HG02970 (cell line): ENCODE data around the gene PPIAL4G.
"Not testable (repeated sequence)": the region's sequence is repeated elsewhere in the genome, so short reads cannot be mapped to it uniquely, and the experiment has no call there.

ENCODE experiments used
- ATAC-seq: cut with Tn5 transposase; IDR thresholded peaks from one replicate; pipeline ENCODE4 v1.9.1; 2021; ENCODE audit warnings: mild to moderate bottlenecking, moderate library complexity, moderate number of reproducible peaks; ENCODE audit not compliant: unreplicated experiment, low FRiP score

Gene PPIAL4G

DNA sequence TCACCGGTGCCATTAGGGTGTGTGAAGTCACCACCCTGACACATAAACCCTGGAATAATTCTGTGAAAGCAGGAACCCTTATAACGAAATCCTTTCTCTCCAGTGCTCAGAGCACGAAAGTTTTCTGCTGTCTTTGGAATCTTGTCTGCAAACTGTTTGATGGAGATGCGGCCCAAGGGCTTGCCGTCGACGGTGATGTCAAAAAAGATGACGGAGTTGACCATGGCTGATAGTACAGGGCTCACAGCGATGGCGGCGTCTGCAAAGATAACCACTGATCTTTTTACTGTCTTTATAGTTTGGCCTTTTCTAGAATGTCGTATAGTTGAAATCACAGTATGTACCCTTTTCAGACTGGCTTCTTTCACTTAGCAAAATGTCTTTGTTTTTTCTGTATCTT lies at the start of gene PPIAL4G:
TSS of gene PPIAL4G (minus strand) at position 274 of the 400 bp plus-strand sequence. CDS start at position 224, 50 bp downstream.
- ATAC-seq, result not testable (repeated sequence)

DNA sequence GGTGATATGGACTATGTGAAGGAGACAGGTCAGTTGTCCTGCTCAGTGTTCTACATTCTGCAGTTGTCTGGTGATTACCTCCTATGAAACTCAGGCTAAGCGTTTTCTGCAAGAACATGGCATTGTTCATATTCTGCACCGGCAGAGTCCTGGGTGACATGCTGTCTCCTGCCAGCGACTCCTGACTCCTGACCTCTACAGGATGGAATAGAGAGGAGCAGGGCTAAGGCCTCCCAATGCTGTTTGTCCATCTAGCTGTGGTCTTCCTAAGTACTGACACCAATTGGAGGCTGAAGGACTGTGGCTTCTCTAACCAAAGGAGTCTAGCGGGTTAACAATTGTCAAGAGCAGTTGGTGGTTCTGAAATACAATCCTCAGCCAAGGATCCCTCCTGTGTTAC lies 49.1 kb upstream of the PPIAL4G start:
- ATAC-seq, result not testable (repeated sequence)

DNA sequence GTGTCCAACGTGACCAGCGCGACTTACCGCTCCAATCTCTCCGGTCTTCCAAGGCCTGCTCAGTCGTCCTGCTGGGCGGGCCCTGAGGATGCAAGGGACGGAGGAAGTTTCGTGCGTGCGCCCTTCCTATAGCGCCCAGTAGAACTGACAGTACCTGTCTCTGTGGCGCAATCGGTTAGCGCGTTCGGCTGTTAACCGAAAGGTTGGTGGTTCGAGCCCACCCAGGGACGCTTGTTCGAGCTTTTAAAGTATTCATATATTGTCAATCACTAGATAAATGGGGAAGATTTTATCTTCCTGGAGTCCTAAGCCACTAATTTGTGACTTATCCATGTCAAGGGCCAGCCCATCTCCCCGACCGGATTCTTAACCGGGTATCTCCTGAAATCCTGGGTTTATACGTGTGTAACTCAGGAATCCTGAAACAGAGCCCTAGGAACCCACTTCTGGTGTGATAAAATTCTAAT lies 46.0 kb upstream of the PPIAL4G start:
- ATAC-seq, result not testable (repeated sequence)

DNA sequence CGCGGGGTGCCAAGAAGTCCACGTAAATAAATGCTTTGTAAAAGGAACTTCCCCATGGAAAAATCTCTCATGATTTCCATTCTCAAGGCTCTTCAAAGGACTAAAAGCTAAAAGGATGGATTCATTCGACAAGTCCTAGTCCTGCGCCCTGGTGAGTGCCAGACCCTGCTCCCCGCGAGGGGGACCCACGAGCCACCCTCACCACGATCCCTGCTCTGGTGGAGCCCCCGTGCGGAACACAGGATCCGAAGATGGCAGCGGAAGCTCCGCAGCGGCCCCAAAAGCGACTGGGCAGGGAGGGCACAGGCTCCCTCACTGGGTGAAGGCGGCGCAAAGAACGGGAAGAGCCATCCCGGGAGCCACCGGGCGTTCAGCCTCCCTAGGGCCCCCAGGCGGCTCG lies 45.5 kb upstream of the PPIAL4G start:
- not testable (repeated sequence) for ATAC-seq

DNA sequence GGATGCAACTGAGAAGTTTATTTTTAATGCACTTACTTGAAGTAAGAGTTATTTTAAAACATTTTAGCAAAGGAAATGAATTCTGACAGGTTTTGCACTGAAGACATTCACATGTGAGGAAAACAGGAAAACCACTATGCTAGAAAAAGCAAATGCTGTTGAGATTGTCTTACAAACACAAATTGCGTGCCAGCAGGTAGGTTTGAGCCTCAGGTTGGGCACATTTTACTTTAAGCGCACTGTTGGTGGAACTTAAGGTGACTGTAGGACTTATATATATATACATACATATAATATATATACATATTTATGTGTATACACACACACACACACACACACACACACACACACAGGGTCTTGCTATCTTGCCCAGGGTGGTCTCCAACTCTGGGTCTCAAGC lies 43.5 kb upstream of the PPIAL4G start:
- ATAC-seq, result not testable (repeated sequence)

DNA sequence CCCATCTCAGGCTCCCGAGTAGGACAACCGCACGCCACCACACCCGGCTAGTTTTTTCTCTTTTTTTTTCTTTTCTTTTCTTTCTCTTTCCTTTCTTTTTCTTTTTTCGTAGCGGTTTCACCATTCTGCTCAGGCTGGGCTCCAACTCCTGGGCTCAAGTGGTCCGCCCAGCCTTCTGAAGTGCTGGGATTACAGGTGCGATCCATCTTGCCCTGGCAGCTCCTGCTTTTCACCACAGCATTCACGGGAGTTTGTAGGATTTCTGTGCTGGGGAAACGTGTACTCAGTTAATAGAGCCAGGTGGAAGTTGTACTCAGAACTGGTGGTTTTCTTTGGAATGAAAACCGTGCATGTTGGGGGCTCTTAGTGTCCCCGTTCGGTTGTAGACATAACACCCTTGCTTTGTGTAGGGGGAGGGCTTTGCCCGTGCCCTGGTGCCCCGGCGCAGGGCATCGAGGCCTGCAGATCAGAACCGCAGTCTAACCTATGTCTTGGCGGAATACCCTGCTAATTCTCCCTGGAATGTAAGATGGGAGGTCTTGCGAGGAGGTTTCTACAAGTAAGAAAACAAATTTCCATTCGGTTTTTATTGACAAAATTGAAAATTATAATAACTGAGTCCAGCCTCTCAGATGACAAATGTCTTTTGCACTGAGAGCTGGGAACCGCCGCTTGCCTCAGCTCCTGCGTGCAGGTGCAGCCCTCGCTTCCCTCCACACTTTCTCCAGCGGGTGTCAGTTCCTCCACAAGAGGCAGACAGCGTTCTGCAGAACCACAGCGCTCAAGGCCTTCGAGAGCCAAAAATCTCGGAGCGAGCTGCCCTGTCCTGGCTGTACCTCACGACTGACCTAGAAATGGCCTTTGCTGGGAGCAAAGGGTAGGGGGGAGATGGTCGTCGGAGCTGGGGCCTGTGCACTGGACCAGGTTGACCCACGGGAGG lies 40.4 kb upstream of the PPIAL4G start:
- ATAC-seq, result peak; percentile 30

DNA sequence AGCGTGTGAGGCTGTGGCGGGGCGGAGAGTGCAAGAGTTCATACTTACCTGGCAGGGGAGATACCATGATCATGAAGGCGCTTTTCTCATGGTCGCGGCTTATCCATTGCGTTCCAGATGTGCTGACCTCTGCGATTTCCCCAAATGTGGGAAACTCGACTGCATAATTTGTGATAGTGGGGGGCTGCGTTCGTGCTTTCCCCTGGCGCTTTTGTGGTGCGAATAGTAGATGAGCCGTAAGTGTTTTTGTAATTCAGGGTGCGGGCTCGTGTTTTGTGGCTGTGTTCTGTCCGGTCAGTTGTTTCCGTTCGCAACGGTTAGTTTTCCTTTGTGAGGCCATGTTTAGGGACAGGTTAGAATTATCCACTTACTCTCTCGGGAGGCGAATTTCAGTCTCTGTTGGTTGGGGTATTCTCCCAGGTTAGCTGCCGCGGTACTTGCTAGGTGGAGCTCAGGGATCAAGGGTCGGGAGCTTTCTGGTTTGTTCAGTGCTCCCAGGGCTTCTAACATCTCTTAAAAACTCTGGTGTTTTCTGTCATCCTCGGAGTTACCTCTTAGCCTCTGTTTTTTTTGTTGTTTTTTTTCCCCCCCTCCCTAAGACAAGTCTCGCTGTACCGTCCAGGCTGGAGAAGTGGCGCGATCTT lies 39.6 kb upstream of the PPIAL4G start:
- peak; percentile 77 for ATAC-seq

DNA sequence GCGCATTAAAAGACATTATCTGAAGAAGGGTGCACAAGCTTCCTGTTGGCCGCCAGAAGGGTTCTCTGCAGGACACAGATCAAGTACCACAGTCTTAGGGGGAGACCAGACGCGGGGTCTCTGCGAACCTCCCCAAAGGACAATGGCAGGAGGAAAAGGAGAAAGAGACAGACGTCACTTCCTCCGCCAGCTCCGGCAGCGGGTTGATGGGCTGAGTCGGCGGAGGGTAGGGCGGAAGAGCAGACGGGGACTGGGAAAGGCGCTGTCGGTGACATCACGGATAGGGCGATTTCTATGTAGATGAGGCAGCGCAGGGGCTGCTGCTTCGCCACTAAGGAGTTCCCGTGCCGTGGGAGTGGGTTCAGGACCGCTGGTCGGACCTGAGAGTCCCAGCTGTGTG lies 39.0 kb upstream of the PPIAL4G start:
- ATAC-seq, result not testable (repeated sequence)

DNA sequence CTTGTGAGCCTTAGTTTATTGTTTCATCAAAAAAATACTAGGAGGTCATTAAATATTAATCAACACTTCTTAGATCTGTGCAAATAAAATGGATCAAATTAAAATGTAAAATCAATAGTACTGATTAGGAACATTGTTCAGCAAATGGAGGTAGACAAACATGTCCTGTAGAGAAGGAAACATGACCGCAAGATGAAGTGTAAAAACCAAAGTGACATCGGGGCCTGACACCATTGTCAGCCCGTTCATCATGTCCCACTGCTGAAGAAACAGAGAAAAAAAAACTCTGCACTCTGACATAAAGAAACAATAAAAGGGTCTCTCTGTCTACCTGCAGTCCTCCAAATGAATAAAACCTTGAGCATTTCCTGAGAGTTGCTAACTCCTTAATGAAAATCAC lies 31.2 kb upstream of the PPIAL4G start:
- ATAC-seq, result not testable (repeated sequence)

DNA sequence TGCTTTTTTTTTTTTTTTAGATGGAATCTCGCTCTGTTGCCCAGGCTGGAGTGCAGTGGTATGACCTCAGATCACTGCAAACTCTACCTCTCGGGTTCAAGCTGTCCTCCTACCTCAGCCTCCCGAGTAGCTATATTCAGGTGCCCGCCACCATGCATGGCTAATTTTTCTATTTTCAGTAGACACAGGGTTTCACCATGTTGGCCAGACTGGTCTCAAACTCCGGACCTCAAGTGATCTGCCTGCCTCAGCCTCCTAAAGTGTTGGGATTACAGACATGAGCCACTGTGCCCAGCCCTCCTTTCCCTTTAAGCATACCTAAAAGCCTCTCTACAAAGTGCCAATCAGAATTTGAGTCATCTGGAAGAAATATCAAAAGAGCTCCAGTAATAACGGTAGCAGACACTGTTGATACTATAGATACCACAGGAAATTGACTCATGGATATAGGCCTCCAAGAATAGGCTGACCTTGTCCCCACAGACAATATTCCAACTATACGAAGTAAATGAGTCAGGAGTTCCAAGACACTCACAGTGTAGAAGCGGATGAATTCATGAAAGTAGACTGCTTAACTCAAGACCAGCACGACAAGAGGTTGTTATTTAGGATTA lies 29.6 kb upstream of the PPIAL4G start:
- ATAC-seq, result not testable (repeated sequence)

DNA sequence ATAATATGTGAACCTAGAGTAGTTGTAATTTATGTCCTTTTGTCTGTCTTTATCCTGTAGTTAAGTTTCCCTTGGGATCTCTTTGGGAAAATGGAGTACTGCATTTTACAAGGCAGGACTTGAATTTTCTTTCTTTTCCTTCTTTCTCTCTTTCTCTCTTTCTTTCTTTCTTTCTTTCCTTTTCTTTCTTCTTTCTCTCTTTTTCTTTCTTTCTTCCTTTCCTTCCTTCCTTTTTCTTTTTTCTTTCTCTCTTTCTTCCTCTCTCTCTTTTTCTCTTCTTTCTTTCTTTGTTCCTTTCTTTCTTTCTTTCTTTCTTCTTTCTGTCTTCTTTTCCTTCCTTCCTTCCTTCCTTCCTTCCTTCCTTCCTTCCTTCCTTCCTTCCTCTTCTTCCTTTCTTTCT lies 10.8 kb upstream of the PPIAL4G start:
- not testable (repeated sequence) for ATAC-seq

DNA sequence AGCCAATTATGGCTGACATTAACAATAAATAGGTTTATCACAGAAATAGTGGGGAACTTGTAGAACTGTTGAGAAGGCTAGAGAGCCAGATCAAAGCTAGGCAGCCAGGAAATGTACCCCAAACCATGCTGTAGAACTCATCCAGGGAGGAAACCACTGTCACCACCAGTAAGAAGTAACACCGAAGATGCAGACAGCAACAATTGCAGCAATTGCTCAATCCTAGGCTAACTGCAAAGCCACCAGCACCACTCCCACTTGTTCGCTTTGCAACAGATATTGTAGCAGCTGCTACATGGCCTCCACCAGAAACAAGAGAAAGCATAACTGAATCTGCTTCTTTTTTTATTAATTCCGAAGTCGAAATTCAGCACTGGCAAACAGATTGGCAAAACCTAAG lies 2.0 kb downstream of the PPIAL4G start:
- not testable (repeated sequence) for ATAC-seq

DNA sequence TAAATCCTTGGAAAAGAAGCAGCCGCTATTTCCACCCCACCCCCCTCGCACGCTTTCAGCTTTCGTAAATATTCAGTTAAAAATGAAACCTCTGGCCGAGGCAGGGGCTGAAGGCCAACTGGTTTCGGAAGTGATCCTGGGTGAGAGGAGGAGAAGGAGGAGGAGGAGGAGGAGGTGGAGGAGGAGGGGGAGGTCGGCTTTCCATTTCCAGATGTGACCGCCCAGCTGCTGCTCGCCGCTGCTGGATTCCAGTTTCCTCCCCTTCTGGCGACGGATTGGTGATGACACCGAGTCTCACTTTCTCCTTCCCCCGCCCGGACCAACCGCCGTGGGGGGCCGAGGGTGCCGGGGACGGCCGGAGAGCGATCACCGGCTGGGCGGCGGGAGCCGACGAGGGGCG lies 23.4 kb downstream of the PPIAL4G start:
- ATAC-seq, result not testable (repeated sequence)

DNA sequence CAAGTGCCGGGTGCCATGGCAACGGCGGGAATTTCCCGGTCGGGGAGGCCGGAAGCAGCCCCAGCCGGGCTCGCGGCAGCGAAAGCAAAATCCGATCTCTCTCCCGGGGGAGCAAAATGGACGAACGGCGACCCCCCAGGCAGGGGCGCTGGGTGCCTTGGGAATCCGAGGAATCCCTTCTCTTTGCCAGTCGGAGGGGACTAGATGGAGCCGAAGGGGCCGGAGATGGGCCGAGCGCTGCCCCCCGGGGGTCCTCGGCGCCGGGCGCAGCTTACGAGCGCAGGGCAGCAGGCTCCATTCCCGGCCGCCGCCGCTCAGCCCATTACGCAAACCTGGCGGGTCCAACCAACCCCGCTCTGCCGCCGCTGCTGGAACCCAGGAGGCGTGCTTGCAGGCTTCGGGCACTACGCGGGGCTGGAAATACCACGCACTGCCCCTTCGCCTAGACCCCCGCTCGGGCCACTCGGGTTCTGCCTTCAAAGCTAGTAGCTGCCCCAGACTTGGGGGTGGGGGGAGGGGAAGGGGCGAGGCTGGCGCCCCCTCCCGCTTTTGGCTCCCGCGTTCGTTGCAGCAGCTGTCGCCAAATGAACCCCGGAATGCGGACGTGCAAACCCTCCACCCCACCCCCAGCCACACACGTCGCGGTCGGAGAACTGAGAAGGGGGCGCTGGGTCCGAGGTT lies 24.1 kb downstream of the PPIAL4G start:
- not testable (repeated sequence) for ATAC-seq

DNA sequence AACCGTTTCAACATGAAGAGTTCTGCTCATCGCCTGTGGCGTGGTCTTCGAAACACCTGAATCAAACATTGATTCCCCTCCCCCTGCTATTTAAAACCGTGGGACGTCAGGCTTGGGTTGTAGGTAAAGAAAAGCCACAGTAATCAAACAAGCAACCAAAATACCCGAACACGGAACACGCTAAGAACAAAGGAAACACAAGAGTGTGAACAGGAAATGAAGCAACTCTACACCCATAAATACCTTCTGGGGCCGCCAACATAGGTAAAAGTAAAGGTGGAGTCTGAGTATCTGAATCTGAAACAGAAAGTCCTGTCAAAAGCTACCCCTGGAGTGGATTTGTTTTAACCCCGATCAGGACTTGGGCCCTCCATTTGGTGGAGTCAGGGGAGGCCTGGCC lies 24.7 kb downstream of the PPIAL4G start:
- ATAC-seq, result not testable (repeated sequence)

DNA sequence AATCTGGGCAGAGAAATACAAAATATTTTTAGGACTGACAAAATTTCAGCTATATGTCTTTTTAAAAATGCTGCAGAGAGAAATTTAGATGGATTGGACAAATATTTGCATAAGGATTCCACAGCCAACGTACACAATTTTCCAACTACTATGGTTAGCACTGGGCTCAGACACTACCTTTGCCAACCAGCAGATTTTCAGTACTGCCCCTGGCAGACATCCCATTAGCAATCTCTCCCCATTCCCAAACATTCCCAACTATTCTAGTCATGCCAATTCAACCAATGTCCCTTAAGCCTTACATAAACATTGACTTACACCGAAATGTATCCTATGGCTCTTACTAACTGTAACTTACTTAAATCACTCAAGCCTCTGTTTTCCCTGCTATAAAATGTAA lies 30.3 kb downstream of the PPIAL4G start:
- not testable (repeated sequence) for ATAC-seq

DNA sequence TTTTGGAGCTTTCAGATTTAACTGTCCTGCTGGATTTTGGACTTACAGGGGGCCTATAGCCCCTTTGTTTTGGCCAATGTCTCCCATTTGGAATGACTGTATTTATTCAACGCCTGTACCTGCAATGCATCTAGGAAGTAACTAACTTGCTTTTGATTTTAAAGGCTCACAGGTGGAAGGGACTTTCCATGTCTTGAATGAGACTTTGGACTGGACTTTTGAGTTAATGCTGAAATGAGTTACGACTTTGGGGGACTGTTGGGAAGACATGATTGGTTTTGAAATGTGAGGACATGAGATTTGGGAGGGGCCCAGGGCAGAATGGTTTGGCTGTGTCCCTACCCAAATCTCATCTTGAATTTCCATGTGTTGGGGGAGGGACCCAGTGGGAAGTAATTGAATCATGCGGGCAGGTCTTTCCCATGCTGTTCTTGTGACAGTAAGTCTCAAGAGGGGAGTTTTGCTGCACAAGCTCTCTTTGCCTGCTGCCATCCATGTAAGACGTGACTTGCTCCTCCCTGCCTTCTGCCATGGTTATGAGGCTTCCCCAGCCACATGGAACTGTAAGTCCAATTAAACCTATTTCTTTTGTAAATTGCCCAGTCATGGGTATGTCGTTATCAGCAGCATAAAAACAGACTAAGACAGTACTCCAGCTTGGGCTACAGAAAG lies 43.3 kb downstream of the PPIAL4G start:
- not testable (repeated sequence) for ATAC-seq

DNA sequence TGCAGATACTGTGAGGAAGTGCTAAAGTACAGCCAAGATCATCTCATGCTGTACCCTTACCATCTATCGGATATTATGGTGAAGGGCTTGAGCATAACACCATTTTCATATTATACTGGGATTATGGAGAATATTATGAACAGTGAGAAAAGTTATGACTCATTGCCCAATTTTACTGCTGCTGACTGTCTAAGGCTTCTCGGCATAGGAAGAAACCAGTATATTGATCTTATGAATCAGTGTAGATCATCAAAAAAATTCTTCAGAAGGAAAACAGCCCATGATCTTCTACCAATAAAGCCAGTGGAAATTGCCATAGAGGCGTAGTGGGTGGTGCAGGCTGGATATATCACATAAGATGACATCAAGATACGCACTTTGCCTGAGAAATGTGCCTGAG lies 47.7 kb downstream of the PPIAL4G start:
- ATAC-seq, result no peak

DNA sequence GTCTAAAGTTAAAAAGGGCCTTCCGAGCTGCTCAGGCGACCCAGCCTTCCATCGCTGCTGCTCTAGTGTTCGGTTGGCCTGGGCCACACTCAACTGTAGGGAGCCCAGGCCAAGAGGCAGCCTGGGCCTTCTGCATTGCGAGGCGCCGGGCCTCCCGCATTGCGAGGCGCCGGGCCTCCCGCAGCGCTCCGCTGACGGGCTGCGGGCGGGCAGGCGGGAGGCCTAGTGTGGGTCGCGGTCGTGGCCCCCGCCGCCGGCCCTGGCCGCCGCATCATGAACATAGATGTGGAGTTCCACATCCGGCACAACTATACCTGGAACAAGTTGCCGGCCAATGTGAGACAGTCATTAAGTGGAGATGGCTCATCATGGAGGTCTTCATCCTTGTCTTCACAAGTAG lies 48.3 kb downstream of the PPIAL4G start:
- ATAC-seq, result no peak

DNA sequence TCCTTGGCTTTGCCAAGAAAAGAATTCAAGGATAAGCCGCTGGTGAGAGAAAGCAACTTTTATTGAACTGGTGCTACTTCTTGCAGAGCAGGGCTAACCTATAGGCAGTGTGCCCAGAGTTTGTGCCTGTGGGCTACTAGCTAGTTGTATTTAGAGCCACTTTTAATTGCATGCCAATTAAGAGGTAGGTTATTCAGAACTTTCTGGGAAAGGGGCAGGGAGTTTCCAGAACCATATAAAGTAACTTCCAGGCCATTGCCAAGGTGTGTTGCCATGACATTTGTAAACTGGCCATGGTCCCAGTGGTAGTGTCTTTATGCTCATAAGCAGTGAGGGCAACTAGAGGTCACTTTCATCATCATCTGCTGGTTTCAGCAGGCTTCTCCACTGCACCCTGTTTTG lies 50.2 kb downstream of the PPIAL4G start:
- ATAC-seq, result not testable (repeated sequence)
